ENCODE results near the gene IRS4. TPM values are rescaled to one million over a fixed set of nuclear protein-coding genes. Genes with fewer than 3 reads are reported as not detected.
A peak's percentile ranks its signal among the peaks of the same experiment; 100 is the strongest.

Gene IRS4
- not detected in 2 replicates for total RNA-seq

GRCh38 chrX:108736509-108737479 lies at the start of gene IRS4:
IRS4 (minus strand) TSS chrX:108736563.
- peak; percentile 0 for DNase-seq (ENCODE audit: low read depth)

GRCh38 chrX:108772549-108772948 lies 36.2 kb upstream of the IRS4 start:
- no peak for DNase-seq (ENCODE audit: low read depth)

GRCh38 chrX:108763559-108763958 lies 27.2 kb upstream of the IRS4 start:
- DNase-seq (ENCODE audit: low read depth) = no peak

- no peak for DNase-seq (ENCODE audit: low read depth)
Observed at GRCh38 chrX:108740299-108740774, 4.0 kb upstream of the IRS4 start.

GRCh38 chrX:108737754-108738153 lies 1.4 kb upstream of the IRS4 start:
- DNase-seq (ENCODE audit: low read depth) = no peak

GRCh38 chrX:108735679-108736508 lies 469 bp downstream of the IRS4 start:
- DNase-seq (ENCODE audit: low read depth) = no peak

- DNase-seq (ENCODE audit: low read depth) = no peak
Observed at GRCh38 chrX:108735091-108735678, 1.2 kb downstream of the IRS4 start.

GRCh38 chrX:108734426-108734825 lies 1.9 kb downstream of the IRS4 start:
- no peak for DNase-seq (ENCODE audit: low read depth)

GRCh38 chrX:108732630-108733321 lies 3.6 kb downstream of the IRS4 start:
- no peak for DNase-seq (ENCODE audit: low read depth)

- DNase-seq (ENCODE audit: low read depth) = no peak
Observed at GRCh38 chrX:108731153-108731552, 5.2 kb downstream of the IRS4 start.

- no peak for DNase-seq (ENCODE audit: low read depth)
Observed at GRCh38 chrX:108726748-108727147, 9.6 kb downstream of the IRS4 start.

- no peak for DNase-seq (ENCODE audit: low read depth)
Observed at GRCh38 chrX:108722561-108722960, 13.8 kb downstream of the IRS4 start.

- DNase-seq (ENCODE audit: low read depth) = no peak
Observed at GRCh38 chrX:108712886-108713285, 23.5 kb downstream of the IRS4 start.

GRCh38 chrX:108704839-108705238 lies 31.5 kb downstream of the IRS4 start:
- peak; percentile 1 for DNase-seq (ENCODE audit: low read depth)

- no peak for DNase-seq (ENCODE audit: low read depth)
Observed at GRCh38 chrX:108702530-108702929, 33.8 kb downstream of the IRS4 start.

- no peak for DNase-seq (ENCODE audit: low read depth)
Observed at GRCh38 chrX:108701633-108702032, 34.7 kb downstream of the IRS4 start.

- DNase-seq (ENCODE audit: low read depth) = peak; percentile 43
Observed at GRCh38 chrX:108699368-108699767, 37.0 kb downstream of the IRS4 start.

- no peak for DNase-seq (ENCODE audit: low read depth)
Observed at GRCh38 chrX:108696690-108697089, 39.7 kb downstream of the IRS4 start.

All from renal cortical epithelial cell (primary cell).